Thymus (tissue), 11 donors: ENCODE data around the gene ZNF200. TPM values are rescaled to one million over a fixed set of nuclear protein-coding genes. Genes with fewer than 3 reads are reported as not detected.

Experiments used
- DNase-seq, 9 donors: peaks; one replicate each; pipeline ENCODE4 v3.0.0-alpha.2; 2013; ENCODE audit warnings: low spot score in 9 of 9, low read depth in 6 of 9, missing footprints in 1 of 9
- H3K27ac ChIP-seq, 2 donors: one replicate each; pipeline ENCODE4 v1.5.1; 2013; ENCODE audit warnings: control low read depth in 1 of 2, low read depth in 1 of 2, low read length in 1 of 2, mild to moderate bottlenecking in 1 of 2, moderate library complexity in 1 of 2
- H3K27me3 ChIP-seq, 2 donors: one replicate each; pipeline ENCODE4 v1.5.1; 2013; ENCODE audit warnings: low read length in 1 of 2; ENCODE audit not compliant: control insufficient read depth in 2 of 2, insufficient read depth in 1 of 2
- H3K36me3 ChIP-seq, 2 donors: one replicate each; pipeline ENCODE4 v1.5.1; 2013; ENCODE audit warnings: low read length in 1 of 2, mild to moderate bottlenecking in 1 of 2, moderate library complexity in 1 of 2; ENCODE audit not compliant: control insufficient read depth in 2 of 2, insufficient read depth in 2 of 2
- H3K4me1 ChIP-seq, 2 donors: one replicate each; pipeline ENCODE4 v1.5.1; 2013; ENCODE audit warnings: low read length in 2 of 2; ENCODE audit not compliant: control insufficient read depth in 2 of 2, insufficient read depth in 2 of 2
- H3K4me3 ChIP-seq, 2 donors: one replicate each; pipeline ENCODE4 v1.5.1; 2013; ENCODE audit warnings: low read length in 2 of 2, control low read depth in 1 of 2, mild to moderate bottlenecking in 1 of 2
- H3K9me3 ChIP-seq, 2 donors: one replicate each; pipeline ENCODE4 v1.5.1; 2013; ENCODE audit warnings: low read length in 1 of 2, mild to moderate bottlenecking in 1 of 2; ENCODE audit not compliant: control insufficient read depth in 2 of 2, insufficient read depth in 1 of 2
- WGBS: extraction: QIAGEN DNeasy Blood & Tissue Kit; methylation state at CpG from one replicate; pipeline ENCODE4 v1.1.7; 2013; 5-methylcytosine and 5-hydroxymethylcytosine counted together
- polyA plus RNA-seq: library from polyadenylated mRNA; stranded (reverse); fragments of 200-250 nt; gene quantifications from one replicate; pipeline ENCODE4 v1.2.3, GENCODE V29; 2013
- total RNA-seq: library from RNA; stranded (reverse); fragments of 120-200 nt; gene quantifications from one replicate; pipeline ENCODE4 v1.2.4, GENCODE V29; 2013
- donor health status: healthy.

The ZNF200 gene
- total and polyA plus RNA-seq, 2 donors: 8.6 to 10.0 TPM

DNA sequence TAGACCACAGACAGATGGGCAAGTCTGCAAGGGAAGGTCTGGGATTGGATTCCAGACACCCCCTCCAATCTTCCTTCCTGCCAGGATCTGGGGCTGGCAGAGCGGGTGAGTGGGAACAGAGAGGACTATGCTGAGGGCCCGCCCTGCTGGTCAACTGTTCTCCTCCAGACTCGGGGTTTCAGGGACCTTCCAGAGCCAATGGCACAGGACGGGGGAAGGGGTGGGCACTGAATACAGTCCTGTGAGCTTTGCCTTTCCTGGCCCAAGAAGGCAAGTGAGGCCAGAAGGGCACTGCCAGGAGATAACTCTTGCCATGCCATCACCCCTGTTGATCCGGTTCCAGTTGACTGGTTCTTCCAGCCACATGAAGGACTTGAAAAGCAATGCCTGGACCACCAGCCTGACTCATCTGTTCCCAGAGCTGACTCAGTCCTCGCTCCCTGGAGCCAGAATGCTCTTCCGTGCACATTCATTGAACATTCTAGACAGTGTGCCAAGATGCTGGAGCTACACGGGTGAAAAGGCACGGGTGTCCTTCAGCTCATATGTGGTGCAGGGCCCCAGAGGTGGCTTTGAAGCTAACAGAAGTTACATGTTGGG is 22.0 kb upstream of the ZNF200 start:
- Histone ChIP-seq H3K27me3 (peaks cover 0 to 15% of the 10 kb centered on the region in 2 donors), H3K9me3 (peaks cover 0 to 7% of the 10 kb centered on the region in 2 donors), H3K4me1 (no peaks in the 10 kb centered on the region), H3K27ac (no peak overlapping the region), H3K36me3 (no peaks in the 10 kb centered on the region), H3K4me3 (no peak overlapping the region)
- 91% methylated on average over 9 of the region's 9 CpGs for WGBS
- DNase-seq: no peak

GRCh38 chr16:3256146-3256865 is 21.3 kb upstream of the ZNF200 start, which contains the start of gene MEFV:
Gene MEFV (minus strand): TSS chr16:3256633. CDS start chr16:3256587, 46 bp downstream.
- no peak within 1 kb of the TSS for H3K27ac ChIP-seq
- DNase-seq: no peak

GRCh38 chr16:3254309-3254708 is 19.4 kb upstream of the ZNF200 start:
- WGBS: 57% methylated on average over 35 of the region's 35 CpGs
- H3K4me1 ChIP-seq: no peaks in the 10 kb centered on the region
- no peak overlapping the region for H3K4me3 ChIP-seq
- H3K27ac ChIP-seq: no peak overlapping the region
- H3K36me3 ChIP-seq: no peaks in the 10 kb centered on the region
- H3K9me3 ChIP-seq: peaks cover 0 to 7% of the 10 kb centered on the region in 2 donors
- DNase-seq: no peak
- peaks cover 0 to 15% of the 10 kb centered on the region in 2 donors for H3K27me3 ChIP-seq

More at GRCh38 chr16:3256146-3256865, 21.3 kb upstream of the ZNF200 start, which contains the start of gene MEFV:
- H3K9me3 ChIP-seq: peaks cover 0 to 7% of the 10 kb centered on the region in 2 donors
- H3K27me3 ChIP-seq: peaks cover 0 to 15% of the 10 kb centered on the region in 2 donors
- 89% methylated on average over 14 of the region's 14 CpGs for WGBS
- H3K4me1 ChIP-seq: no peaks in the 10 kb centered on the region
- no peaks in the 10 kb centered on the region for H3K36me3 ChIP-seq
- no peak within 1 kb of the TSS for H3K4me3 ChIP-seq

- H3K27ac ChIP-seq: no peak overlapping the region
- 90% methylated on average over 4 of the region's 4 CpGs for WGBS
- H3K9me3 ChIP-seq: peaks cover 0 to 7% of the 10 kb centered on the region in 2 donors
- H3K36me3 ChIP-seq: no peaks in the 10 kb centered on the region
- peaks cover 0 to 15% of the 10 kb centered on the region in 2 donors for H3K27me3 ChIP-seq
- DNase-seq: no peak
- no peaks in the 10 kb centered on the region for H3K4me1 ChIP-seq
- no peak overlapping the region for H3K4me3 ChIP-seq
Observed at GRCh38 chr16:3252967-3253366, 18.0 kb upstream of the ZNF200 start.

- Histone ChIP-seq H3K9me3 (peaks cover 0 to 13% of the 10 kb centered on the region in 2 donors), H3K27ac (no peak overlapping the region), H3K4me1 (no peaks in the 10 kb centered on the region), H3K27me3 (peaks cover 0 to 8% of the 10 kb centered on the region in 2 donors), H3K4me3 (no peak overlapping the region), H3K36me3 (no peaks in the 10 kb centered on the region)
- WGBS: 88% methylated on average over 14 of the region's 14 CpGs
- no peak for DNase-seq
Observed at GRCh38 chr16:3249451-3249850, 14.5 kb upstream of the ZNF200 start.

DNA sequence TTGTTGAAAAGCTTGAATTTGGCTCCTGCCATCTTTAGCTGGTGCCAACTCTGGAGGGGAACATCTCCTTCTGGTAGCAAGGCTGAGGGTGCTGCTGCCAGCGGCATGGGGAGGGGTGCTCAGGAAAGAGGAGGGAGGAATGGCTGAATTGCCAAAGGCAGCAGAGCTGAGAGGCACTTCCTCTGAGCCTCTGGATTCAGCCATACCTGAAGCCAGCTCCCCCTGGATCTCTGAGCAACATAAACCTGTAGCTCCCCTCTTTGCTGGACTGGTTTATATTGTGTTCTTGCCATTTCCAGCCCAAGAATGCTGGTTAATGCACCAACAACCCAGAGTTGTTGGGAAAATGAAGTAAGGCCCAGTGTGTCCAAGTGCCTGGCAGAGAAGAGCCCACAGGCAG is 14.1 kb upstream of the ZNF200 start:
- H3K4me1 ChIP-seq: no peaks in the 10 kb centered on the region
- DNase-seq: no peak
- no peak overlapping the region for H3K4me3 ChIP-seq
- no peak overlapping the region for H3K27ac ChIP-seq
- 76% methylated on average over 1 of the region's 1 CpG for WGBS
- peaks cover 0 to 11% of the 10 kb centered on the region in 2 donors for H3K9me3 ChIP-seq
- H3K27me3 ChIP-seq: peaks cover 0 to 4% of the 10 kb centered on the region in 2 donors
- H3K36me3 ChIP-seq: no peaks in the 10 kb centered on the region

DNA sequence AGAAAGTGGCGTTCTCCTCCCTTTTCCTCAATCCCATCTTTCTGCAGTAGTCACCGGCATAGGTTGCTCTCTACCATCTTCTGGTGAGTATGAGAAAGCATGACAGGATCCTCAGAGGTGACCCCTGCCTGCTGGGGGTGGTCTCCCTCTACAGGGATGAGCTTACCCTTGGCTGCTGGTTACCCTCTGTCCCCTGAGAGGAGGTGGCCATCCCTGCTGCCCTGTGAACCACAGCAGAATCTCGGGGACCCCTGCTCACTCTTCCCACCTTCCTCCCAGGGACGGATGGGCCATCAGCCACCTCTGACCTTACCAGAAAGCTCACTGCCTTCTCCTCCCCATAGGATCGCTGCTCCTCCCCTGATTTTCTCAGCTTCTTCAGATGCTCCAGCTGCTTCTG is 13.6 kb upstream of the ZNF200 start:
- Histone ChIP-seq H3K4me1 (no peaks in the 10 kb centered on the region), H3K9me3 (peaks cover 0 to 8% of the 10 kb centered on the region in 2 donors), H3K4me3 (no peak overlapping the region), H3K36me3 (no peaks in the 10 kb centered on the region), H3K27me3 (peaks cover 0 to under 1% of the 10 kb centered on the region in 2 donors), H3K27ac (no peak overlapping the region)
- no peak for DNase-seq
- WGBS: 92% methylated on average over 5 of the region's 5 CpGs

DNA sequence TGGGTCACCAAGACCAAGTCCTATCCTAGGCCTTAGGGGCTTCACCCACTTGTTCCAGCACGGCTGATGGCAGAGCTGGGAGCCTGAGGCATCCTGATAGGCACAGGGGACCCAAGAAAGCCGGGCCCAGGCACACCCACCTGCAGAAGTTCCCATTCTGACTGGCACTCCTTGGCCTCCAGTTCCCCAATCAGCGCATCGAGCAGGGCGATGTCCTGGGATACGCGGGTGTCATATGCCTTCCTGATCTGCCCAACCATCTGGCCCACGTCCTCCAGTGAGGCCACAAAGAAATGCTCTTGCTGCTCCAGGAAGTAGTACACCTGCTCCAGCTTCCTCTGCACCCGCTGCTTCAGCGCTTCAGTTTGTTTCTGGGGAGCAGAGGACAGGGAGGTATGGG is 11.9 kb upstream of the ZNF200 start:
- H3K27ac ChIP-seq: no peak overlapping the region
- peaks cover 0 to 8% of the 10 kb centered on the region in 2 donors for H3K9me3 ChIP-seq
- no peaks in the 10 kb centered on the region for H3K27me3 ChIP-seq
- no peaks in the 10 kb centered on the region for H3K36me3 ChIP-seq
- H3K4me3 ChIP-seq: no peak overlapping the region
- no peak for DNase-seq
- WGBS: 60% methylated on average over 10 of the region's 10 CpGs
- H3K4me1 ChIP-seq: no peaks in the 10 kb centered on the region

DNA sequence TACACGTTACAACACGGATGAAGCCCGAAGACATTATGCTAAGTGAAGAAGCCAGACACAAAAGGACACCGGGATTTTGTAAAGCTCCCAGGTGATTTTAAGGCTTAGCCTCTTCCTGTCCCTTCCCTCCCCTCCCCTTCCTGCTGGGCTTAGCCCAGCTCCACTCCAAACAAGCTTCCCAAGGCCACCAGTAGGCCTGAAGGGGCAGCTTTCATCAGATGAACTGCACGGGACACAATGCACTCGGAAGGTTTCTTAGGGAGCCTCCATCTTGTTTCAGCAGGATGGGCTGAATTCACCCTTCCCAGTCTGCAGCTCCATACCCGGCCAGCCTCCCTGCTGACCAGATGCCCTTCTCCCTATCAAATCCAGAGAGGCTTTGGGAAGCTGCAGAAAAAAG is 11.0 kb upstream of the ZNF200 start:
- Histone ChIP-seq H3K4me3 (no peak overlapping the region), H3K9me3 (peaks cover 0 to 8% of the 10 kb centered on the region in 2 donors), H3K27ac (no peak overlapping the region), H3K36me3 (no peaks in the 10 kb centered on the region), H3K27me3 (no peaks in the 10 kb centered on the region), H3K4me1 (no peaks in the 10 kb centered on the region)
- 86% methylated on average over 7 of the region's 7 CpGs for WGBS
- DNase-seq: no peak
